ENCODE results near the gene CD38.

CD38 gene

GRCh38 chr4:15883610-15884243 lies 105.6 kb downstream of the CD38 start:
- Histone ChIP-seq H2AFZ (no peak overlapping the region), H3K4me1 (no peaks in the 10 kb centered on the region), H3K4me3 (ENCODE audit: low read depth, low read length) (no peak overlapping the region), H3K9me3 (ENCODE audit: control insufficient read depth, low read length) (no peaks in the 10 kb centered on the region), H3K27me3 (ENCODE audit: control insufficient read depth, insufficient read depth, low read length) (no peaks in the 10 kb centered on the region), H3K27ac (no peak overlapping the region), H3K79me2 (no peaks in the 10 kb centered on the region), H3K4me2 (ENCODE audit: low read length) (no peak overlapping the region), H3K36me3 (ENCODE audit: control insufficient read depth, insufficient read depth, low read length) (no peaks in the 10 kb centered on the region), H3K9ac (no peak overlapping the region)
- no peak for TF ChIP-seq CTCF (IDR thresholded peaks at IDR 0.05)

GRCh38 chr4:15884666-15885065 lies 106.5 kb downstream of the CD38 start:
- no peaks in the 10 kb centered on the region for H3K9me3 ChIP-seq (ENCODE audit: control insufficient read depth, low read length)
- H3K36me3 ChIP-seq (ENCODE audit: control insufficient read depth, insufficient read depth, low read length): no peaks in the 10 kb centered on the region
- TF ChIP-seq CTCF (IDR thresholded peaks at IDR 0.05): no peak
- no peaks in the 10 kb centered on the region for H3K4me1 ChIP-seq
- H3K4me2 ChIP-seq (ENCODE audit: low read length): no peak overlapping the region
- no peak overlapping the region for H3K4me3 ChIP-seq (ENCODE audit: low read depth, low read length)
- no peak overlapping the region for H3K27ac ChIP-seq
- H3K9ac ChIP-seq: no peak overlapping the region
- H2AFZ ChIP-seq: no peak overlapping the region
- H3K27me3 ChIP-seq (ENCODE audit: control insufficient read depth, insufficient read depth, low read length): no peaks in the 10 kb centered on the region
- no peaks in the 10 kb centered on the region for H3K79me2 ChIP-seq

GRCh38 chr4:15885422-15885821 lies 107.3 kb downstream of the CD38 start:
- no peak overlapping the region for H3K4me2 ChIP-seq (ENCODE audit: low read length)
- H3K79me2 ChIP-seq: no peaks in the 10 kb centered on the region
- no peak overlapping the region for H3K27ac ChIP-seq
- no peaks in the 10 kb centered on the region for H3K27me3 ChIP-seq (ENCODE audit: control insufficient read depth, insufficient read depth, low read length)
- H3K4me1 ChIP-seq: no peaks in the 10 kb centered on the region
- H3K9ac ChIP-seq: no peak overlapping the region
- no peaks in the 10 kb centered on the region for H3K36me3 ChIP-seq (ENCODE audit: control insufficient read depth, insufficient read depth, low read length)
- no peak overlapping the region for H2AFZ ChIP-seq
- TF ChIP-seq CTCF (IDR thresholded peaks at IDR 0.05): no peak
- no peaks in the 10 kb centered on the region for H3K9me3 ChIP-seq (ENCODE audit: control insufficient read depth, low read length)
- no peak overlapping the region for H3K4me3 ChIP-seq (ENCODE audit: low read depth, low read length)

GRCh38 chr4:15888515-15888914 lies 110.4 kb downstream of the CD38 start:
- no peaks in the 10 kb centered on the region for H3K4me1 ChIP-seq
- H3K4me2 ChIP-seq (ENCODE audit: low read length): no peak overlapping the region
- no peaks in the 10 kb centered on the region for H3K27me3 ChIP-seq (ENCODE audit: control insufficient read depth, insufficient read depth, low read length)
- H3K36me3 ChIP-seq (ENCODE audit: control insufficient read depth, insufficient read depth, low read length): no peaks in the 10 kb centered on the region
- no peak overlapping the region for H2AFZ ChIP-seq
- no peak overlapping the region for H3K9ac ChIP-seq
- no peaks in the 10 kb centered on the region for H3K9me3 ChIP-seq (ENCODE audit: control insufficient read depth, low read length)
- H3K4me3 ChIP-seq (ENCODE audit: low read depth, low read length): no peak overlapping the region
- no peaks in the 10 kb centered on the region for H3K79me2 ChIP-seq
- no peak overlapping the region for H3K27ac ChIP-seq
- no peak for TF ChIP-seq CTCF (IDR thresholded peaks at IDR 0.05)

GRCh38 chr4:15890246-15890829 lies 112.2 kb downstream of the CD38 start:
- H3K79me2 ChIP-seq: no peaks in the 10 kb centered on the region
- H2AFZ ChIP-seq: no peak overlapping the region
- TF ChIP-seq CTCF (IDR thresholded peaks at IDR 0.05): no peak
- no peak overlapping the region for H3K4me2 ChIP-seq (ENCODE audit: low read length)
- no peaks in the 10 kb centered on the region for H3K36me3 ChIP-seq (ENCODE audit: control insufficient read depth, insufficient read depth, low read length)
- H3K27me3 ChIP-seq (ENCODE audit: control insufficient read depth, insufficient read depth, low read length): no peaks in the 10 kb centered on the region
- H3K4me3 ChIP-seq (ENCODE audit: low read depth, low read length): no peak overlapping the region
- H3K9ac ChIP-seq: no peak overlapping the region
- H3K4me1 ChIP-seq: no peaks in the 10 kb centered on the region
- no peaks in the 10 kb centered on the region for H3K9me3 ChIP-seq (ENCODE audit: control insufficient read depth, low read length)
- no peak overlapping the region for H3K27ac ChIP-seq

All from parathyroid adenoma (tissue), 2 donors.